ENCODE results near the gene SLC7A7.
"Not testable (repeated sequence)": the region's sequence is repeated elsewhere in the genome, so short reads cannot be mapped to it uniquely, and the experiment has no call there.

The SLC7A7 gene

GRCh38 chr14:22814941-22815713 lies at the start of gene SLC7A7:
Gene SLC7A7, minus strand, starts transcription at chr14:22815435. Its CDS starts 2,037 bp downstream, at chr14:22813398.
- H3K27me3 ChIP-seq (replicated peaks; ENCODE audit: control insufficient read depth, insufficient read depth, low read length), result no peaks in the 10 kb centered on the region
- TF ChIP-seq CTCF (IDR thresholded peaks at IDR 0.05; ENCODE audit: insufficient read depth, low read length, poor library complexity, severe bottlenecking), result no peak
- no peak for DNase-seq (ENCODE audit: extremely low read depth, insufficient read length)
- H3K4me3 ChIP-seq (replicated peaks; ENCODE audit: low read depth, low read length), result no peak within 1 kb of the TSS
- no peaks in the 10 kb centered on the region; the same call in 1 of the 2 replicates for H3K36me3 ChIP-seq (ENCODE audit: control insufficient read depth, insufficient read depth, low read length)

- Histone ChIP-seq H3K27me3 (replicated peaks; ENCODE audit: control insufficient read depth, insufficient read depth, low read length) (no peaks in the 10 kb centered on the region), H3K4me3 (replicated peaks; ENCODE audit: low read depth, low read length) (no peak overlapping the region), H3K36me3 (ENCODE audit: control insufficient read depth, insufficient read depth, low read length) (no peaks in the 10 kb centered on the region)
- TF ChIP-seq CTCF (IDR thresholded peaks at IDR 0.05; ENCODE audit: insufficient read depth, low read length, poor library complexity, severe bottlenecking), result no peak
- DNase-seq (ENCODE audit: extremely low read depth, insufficient read length), result no peak
These were observed 49.7 kb upstream of the SLC7A7 start for GRCh38 chr14:22864979-22865378.

GRCh38 chr14:22861651-22862050 lies 46.4 kb upstream of the SLC7A7 start:
- TF ChIP-seq CTCF (IDR thresholded peaks at IDR 0.05; ENCODE audit: insufficient read depth, low read length, poor library complexity, severe bottlenecking), result no peak
- Histone ChIP-seq H3K36me3 (ENCODE audit: control insufficient read depth, insufficient read depth, low read length) (no peaks in the 10 kb centered on the region), H3K27me3 (replicated peaks; ENCODE audit: control insufficient read depth, insufficient read depth, low read length) (no peaks in the 10 kb centered on the region), H3K4me3 (replicated peaks; ENCODE audit: low read depth, low read length) (no peak overlapping the region)
- no peak for DNase-seq (ENCODE audit: extremely low read depth, insufficient read length)

- H3K4me3 ChIP-seq (replicated peaks; ENCODE audit: low read depth, low read length); DNase-seq (ENCODE audit: extremely low read depth, insufficient read length): not testable (repeated sequence)
These were observed 45.1 kb upstream of the SLC7A7 start for GRCh38 chr14:22860377-22860776.

GRCh38 chr14:22856428-22856827 lies 41.2 kb upstream of the SLC7A7 start:
- H3K27me3 ChIP-seq (replicated peaks; ENCODE audit: control insufficient read depth, insufficient read depth, low read length), result no peaks in the 10 kb centered on the region
- DNase-seq (ENCODE audit: extremely low read depth, insufficient read length), result no peak
- no peak for TF ChIP-seq CTCF (IDR thresholded peaks at IDR 0.05; ENCODE audit: insufficient read depth, low read length, poor library complexity, severe bottlenecking)

More at GRCh38 chr14:22860377-22860776, 45.1 kb upstream of the SLC7A7 start:
- not testable (repeated sequence) for H3K27me3 ChIP-seq (replicated peaks; ENCODE audit: control insufficient read depth, insufficient read depth, low read length); H3K36me3 ChIP-seq (ENCODE audit: control insufficient read depth, insufficient read depth, low read length)

GRCh38 chr14:22854963-22855724 lies 39.9 kb upstream of the SLC7A7 start:
- Histone ChIP-seq H3K4me3 (replicated peaks; ENCODE audit: low read depth, low read length) (no peak overlapping the region), H3K36me3 (ENCODE audit: control insufficient read depth, insufficient read depth, low read length) (no peaks in the 10 kb centered on the region), H3K27me3 (replicated peaks; ENCODE audit: control insufficient read depth, insufficient read depth, low read length) (no peaks in the 10 kb centered on the region)
- DNase-seq (ENCODE audit: extremely low read depth, insufficient read length), result no peak
- TF ChIP-seq CTCF (IDR thresholded peaks at IDR 0.05; ENCODE audit: insufficient read depth, low read length, poor library complexity, severe bottlenecking), result no peak

More at GRCh38 chr14:22856428-22856827, 41.2 kb upstream of the SLC7A7 start:
- Histone ChIP-seq H3K4me3 (replicated peaks; ENCODE audit: low read depth, low read length) (no peak overlapping the region), H3K36me3 (ENCODE audit: control insufficient read depth, insufficient read depth, low read length) (no peaks in the 10 kb centered on the region)

GRCh38 chr14:22854296-22854695 lies 39.1 kb upstream of the SLC7A7 start:
- not testable (repeated sequence) for H3K4me3 ChIP-seq (replicated peaks; ENCODE audit: low read depth, low read length); DNase-seq (ENCODE audit: extremely low read depth, insufficient read length)

More at GRCh38 chr14:22854296-22854695, 39.1 kb upstream of the SLC7A7 start:
- not testable (repeated sequence) for H3K36me3 ChIP-seq (ENCODE audit: control insufficient read depth, insufficient read depth, low read length); H3K27me3 ChIP-seq (replicated peaks; ENCODE audit: control insufficient read depth, insufficient read depth, low read length)
